Endothelial cell of umbilical vein (primary cell): ENCODE data around the gene SUZ12. TPM values are rescaled to one million over a fixed set of nuclear protein-coding genes. Genes with fewer than 3 reads are reported as not detected.

Source experiments
- BruUV-seq: library from RNA; stranded (reverse); fragments of 400-500 nt; replicated peaks from 2 replicates; lab custom pipeline; 2021; lab: Mats Ljungman, UMichigan
- CTCF ChIA-PET: fragments of 300-600, 350-600 bp; sonication (Branson Sonifier 250); formaldehyde crosslinking; loops from one replicate; lab custom pipeline; 2021; ENCODE audit warnings: antibody characterized with exemption, inconsistent platforms; lab: Charles Lee
- POLR2A ChIA-PET: fragments of 300-600, 350-600 bp; sonication (Branson Sonifier 250); formaldehyde crosslinking; loops from one replicate; lab custom pipeline; 2021; ENCODE audit warnings: antibody characterized with exemption, inconsistent platforms; lab: Charles Lee
- DNase-seq: peaks from one replicate; pipeline ENCODE4 v3.0.0-alpha.2; 2011; ENCODE audit warnings: low read depth, low spot score
- FAIRE-seq: peaks from 2 replicates; lab custom pipeline; 2011; peaks lifted over from hg19 to GRCh38; lab: Jason Lieb, UNC
- H2AFZ ChIP-seq: 2 replicates; pipeline ENCODE4 v1.6.0; 2012; ENCODE audit warnings: low read depth, low read length, control low read depth, inconsistent platforms
- H3K27ac ChIP-seq: 2 replicates; pipeline ENCODE4 v1.5.1; 2011; ENCODE audit warnings: low read depth, mild to moderate bottlenecking, control low read depth, low read length, moderate library complexity; ENCODE audit not compliant: insufficient read depth
- H3K27me3 ChIP-seq, 2 experiments: 2 replicates each; pipeline versions ENCODE4 v1.6.0 to v1.6.1; 2011; ENCODE audit warnings: low read length in 2 of 2, mixed read lengths in 1 of 2; ENCODE audit not compliant: control insufficient read depth in 2 of 2, insufficient read depth in 2 of 2
- H3K36me3 ChIP-seq, 2 experiments: 2 replicates in 1 of 2; 3 replicates in 1 of 2; pipeline ENCODE4 v1.5.1; 2011; ENCODE audit warnings: low read length in 2 of 2, mild to moderate bottlenecking in 1 of 2, moderate library complexity in 1 of 2; ENCODE audit not compliant: control insufficient read depth in 2 of 2, insufficient read depth in 2 of 2; ENCODE audit errors: extremely low read depth in 1 of 2
- H3K4me1 ChIP-seq: 3 replicates; pipeline ENCODE4 v1.5.1; 2011; ENCODE audit warnings: mild to moderate bottlenecking, low read length; ENCODE audit not compliant: control insufficient read depth, insufficient read depth; ENCODE audit errors: extremely low read depth
- H3K4me2 ChIP-seq: 2 replicates; pipeline ENCODE4 v1.6.1; 2011; ENCODE audit warnings: low read length, control low read depth, mixed read lengths; ENCODE audit not compliant: insufficient read depth
- H3K4me3 ChIP-seq, 3 experiments: fragments of 200-600 bp in 1 of 3; sonication (generic), shearing (Covaris generic) in 1 of 3; replicated peaks in 1 of 3; 2 replicates each; pipeline ENCODE4 v1.5.1; 2011 to 2016; ENCODE audit warnings: control low read depth in 3 of 3, low read length in 3 of 3, mild to moderate bottlenecking in 2 of 3, inconsistent platforms in 1 of 3, low read depth in 1 of 3, moderate library complexity in 1 of 3; ENCODE audit not compliant: insufficient read depth in 1 of 3
- H3K79me2 ChIP-seq: 2 replicates; pipeline ENCODE4 v1.6.0; 2012; ENCODE audit warnings: low read length, inconsistent platforms; ENCODE audit not compliant: control insufficient read depth, insufficient read depth
- H3K9ac ChIP-seq: replicated peaks from 2 replicates; pipeline ENCODE3; 2011; ENCODE audit warnings: low read length, control low read depth; ENCODE audit not compliant: insufficient read depth; ENCODE audit errors: extremely low read depth
- H3K9me1 ChIP-seq: replicated peaks from 3 replicates; pipeline ENCODE4 v1.6.0; 2011; ENCODE audit warnings: mild to moderate bottlenecking, low read length; ENCODE audit not compliant: control insufficient read depth, insufficient read depth; ENCODE audit errors: extremely low read depth
- H3K9me3 ChIP-seq: replicated peaks from 2 replicates; pipeline ENCODE4 v1.5.1; 2012; ENCODE audit warnings: low read length, inconsistent platforms; ENCODE audit not compliant: control insufficient read depth, insufficient read depth
- H4K20me1 ChIP-seq: replicated peaks from 2 replicates; pipeline ENCODE3; 2011; ENCODE audit warnings: mild to moderate bottlenecking, low read length; ENCODE audit not compliant: control insufficient read depth, insufficient read depth; ENCODE audit errors: extremely low read depth
- EZH2 ChIP-seq: IDR thresholded peaks from 2 replicates; pipeline ENCODE4 v1.6.1; 2012; ENCODE audit warnings: borderline replicate concordance, low read depth, mild to moderate bottlenecking, moderate library complexity, low read length, inconsistent platforms; ENCODE audit not compliant: severe bottlenecking
- FOS ChIP-seq: IDR thresholded peaks from 2 replicates; pipeline ENCODE4 v1.6.1; 2011; ENCODE audit warnings: mild to moderate bottlenecking, low read length, moderate library complexity, borderline replicate concordance; ENCODE audit not compliant: insufficient read depth
- GATA2 ChIP-seq: IDR thresholded peaks from 2 replicates; pipeline ENCODE4 v1.7.0; 2011; ENCODE audit warnings: low read depth, mild to moderate bottlenecking, moderate library complexity, mixed read lengths, low read length; ENCODE audit not compliant: insufficient read length, insufficient read depth
- JUN ChIP-seq: IDR thresholded peaks from 2 replicates; pipeline ENCODE4 v1.6.1; 2011; ENCODE audit warnings: borderline replicate concordance, low read depth; ENCODE audit not compliant: insufficient read length, insufficient read depth
- MYC ChIP-seq: IDR thresholded peaks from one replicate; pipeline ENCODE4 v1.6.1; 2011; ENCODE audit warnings: mild to moderate bottlenecking, low read depth, low read length
- POLR2A ChIP-seq: IDR thresholded peaks from 2 replicates; pipeline ENCODE4 v1.6.1; 2012; ENCODE audit warnings: low read depth, mild to moderate bottlenecking, control low read depth, low read length
- POLR2AphosphoS5 ChIP-seq: IDR thresholded peaks from 2 replicates; pipeline ENCODE4 v1.6.1; 2012; ENCODE audit warnings: low read depth, mild to moderate bottlenecking, control low read depth, low read length, moderate library complexity; ENCODE audit not compliant: insufficient read depth
- dilution Hi-C: fragments of 300-500 bp; cut with MboI; formaldehyde crosslinking; loops from one replicate; pipeline ENCODE4 v1.15.0; 2019; ENCODE audit warnings: low sequenced_read_pairs; ENCODE audit not compliant: extremely low pct_ligation_motif_present
- intact Hi-C: fragments of 100-400 bp; cut with micrococcal nuclease; formaldehyde crosslinking; loops from one replicate; pipeline ENCODE4 v1.10.0; 2022
- polyA plus RNA-seq, 4 experiments: library from polyadenylated mRNA; depleted of rRNA in 3 of 4; stranded (reverse) in 3 of 4; unstranded in 1 of 4; fragments of >200 nt; gene quantifications; 2 replicates each; pipeline versions ENCODE4 v1.2.1 to v1.2.3, GENCODE V29; 2011 to 2012; ENCODE audit warnings: missing spikeins in 1 of 4
- total RNA-seq: library from RNA; stranded (reverse); gene quantifications from 2 replicates; pipeline ENCODE4 v1.2.3, GENCODE V29; 2021
- TF ChIP-seq, protein P1 (sequence below): IDR thresholded peaks from 2 replicates; pipeline ENCODE4 v1.6.1; 2011; ENCODE audit not compliant: insufficient read depth, insufficient read length
- TF ChIP-seq, protein P2 (sequence below), 2 donors: IDR thresholded peaks; 1 replicate in 1 of 2; 2 replicates in 1 of 2; pipeline ENCODE4 v1.5.1; 2011; ENCODE audit warnings: low read length in 2 of 2, mild to moderate bottlenecking in 2 of 2, moderate library complexity in 2 of 2, control low read depth in 1 of 2, inconsistent platforms in 1 of 2, low read depth in 1 of 2; ENCODE audit not compliant: insufficient read depth in 1 of 2; ENCODE audit errors: extremely low read depth in 1 of 2

SUZ12 gene
- total and polyA plus RNA-seq, 2 donors (not counting 3 experiments of a cell fraction or from before 2014, with no cell fraction given), result 7.8 to 30.9 TPM

DNA sequence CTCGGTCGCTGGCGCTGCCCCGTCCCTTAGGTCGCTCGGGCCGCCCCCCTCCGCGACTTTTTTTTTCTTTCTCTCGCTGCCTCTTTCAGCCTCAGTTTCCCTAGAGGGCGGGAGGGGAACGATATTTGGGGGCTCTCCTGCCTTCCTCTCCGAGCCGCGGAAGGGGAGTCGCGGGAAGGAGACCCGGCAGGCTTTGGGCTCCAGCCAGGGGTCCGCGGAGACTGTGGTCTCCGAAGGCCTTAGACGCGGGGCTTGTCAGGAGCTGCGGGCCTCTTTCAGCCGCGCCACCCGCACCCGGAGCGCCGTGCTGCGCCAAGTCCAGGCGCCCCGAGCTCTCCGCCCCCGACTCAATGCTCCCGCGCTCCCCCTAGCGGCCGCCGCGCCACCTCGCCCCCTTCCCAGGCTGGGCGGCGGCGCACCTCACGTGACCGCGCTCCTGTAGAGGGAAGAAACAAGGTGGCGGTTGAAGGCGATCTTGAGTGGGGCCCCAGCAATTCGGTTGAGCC is 70.2 kb downstream of the SUZ12 start, which contains the start of gene LRRC37B:
Gene LRRC37B, plus strand, starts transcription at position 427 of the 506 bp plus-strand sequence. CDS start 14,010 bp downstream, outside the sequence.
- peak within 1 kb of the TSS; percentile 81 for H3K4me2 ChIP-seq
- H3K9me3 ChIP-seq, result no peaks in the 10 kb centered on the region
- BruUV-seq, result no TSS peak
- peak within 1 kb of the TSS; percentile 43 for H3K9ac ChIP-seq
- no peaks in the 10 kb centered on the region for H3K9me1 ChIP-seq
- ChIA-PET CTCF (interaction anchor here (0.6 to 4.4 kb wide), 25 partner anchors 9 to 568 kb away, joined by 3 to 96 read pairs (median 4); partner anchors contain the start of gene RHOT1), POLR2A (no interaction called here)
- peak within 1 kb of the TSS; percentile 99 for H2AFZ ChIP-seq
- no peak for TF ChIP-seq MYC
- TF ChIP-seq POLR2AphosphoS5, result peak; percentile 49
- TF ChIP-seq GATA2, result no peak
- TF ChIP-seq, protein P1, sequence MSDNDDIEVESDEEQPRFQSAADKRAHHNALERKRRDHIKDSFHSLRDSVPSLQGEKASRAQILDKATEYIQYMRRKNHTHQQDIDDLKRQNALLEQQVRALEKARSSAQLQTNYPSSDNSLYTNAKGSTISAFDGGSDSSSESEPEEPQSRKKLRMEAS, result peak; percentile 82
- TF ChIP-seq POLR2A, result no peak
- TF ChIP-seq, protein P2, sequence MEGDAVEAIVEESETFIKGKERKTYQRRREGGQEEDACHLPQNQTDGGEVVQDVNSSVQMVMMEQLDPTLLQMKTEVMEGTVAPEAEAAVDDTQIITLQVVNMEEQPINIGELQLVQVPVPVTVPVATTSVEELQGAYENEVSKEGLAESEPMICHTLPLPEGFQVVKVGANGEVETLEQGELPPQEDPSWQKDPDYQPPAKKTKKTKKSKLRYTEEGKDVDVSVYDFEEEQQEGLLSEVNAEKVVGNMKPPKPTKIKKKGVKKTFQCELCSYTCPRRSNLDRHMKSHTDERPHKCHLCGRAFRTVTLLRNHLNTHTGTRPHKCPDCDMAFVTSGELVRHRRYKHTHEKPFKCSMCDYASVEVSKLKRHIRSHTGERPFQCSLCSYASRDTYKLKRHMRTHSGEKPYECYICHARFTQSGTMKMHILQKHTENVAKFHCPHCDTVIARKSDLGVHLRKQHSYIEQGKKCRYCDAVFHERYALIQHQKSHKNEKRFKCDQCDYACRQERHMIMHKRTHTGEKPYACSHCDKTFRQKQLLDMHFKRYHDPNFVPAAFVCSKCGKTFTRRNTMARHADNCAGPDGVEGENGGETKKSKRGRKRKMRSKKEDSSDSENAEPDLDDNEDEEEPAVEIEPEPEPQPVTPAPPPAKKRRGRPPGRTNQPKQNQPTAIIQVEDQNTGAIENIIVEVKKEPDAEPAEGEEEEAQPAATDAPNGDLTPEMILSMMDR (IDR thresholded peaks at IDR 0.05; ENCODE audit: extremely low read depth in 1 of 2, insufficient read depth in 1 of 2, low read depth in 1 of 2, low read length in 2 of 2), result peak; percentile 89
- TF ChIP-seq JUN, result no peak
- TF ChIP-seq EZH2, result no peak
- TF ChIP-seq FOS, result no peak
- peak within 1 kb of the TSS; percentile 0 for H3K27ac ChIP-seq
- intact Hi-C loops, result loop anchor here (1.0 to 10.0 kb wide), 2 partner anchors 132 to 308 kb away; no protein-coding TSS in a partner anchor
- FAIRE-seq (peak; percentile 67), DNase-seq (peak; percentile 85)
- no peaks in the 10 kb centered on the region for H4K20me1 ChIP-seq
- peak within 1 kb of the TSS; percentile 18 to 84 (median 71) for H3K4me3 ChIP-seq
- no peaks in the 10 kb centered on the region for H3K27me3 ChIP-seq
- H3K79me2 ChIP-seq, result peaks cover 21% of the 10 kb centered on the region
- H3K4me1 ChIP-seq, result peaks cover 7% of the 10 kb centered on the region
- no peaks in the 10 kb centered on the region for H3K36me3 ChIP-seq
- dilution Hi-C loops, result no loop called here
